Fibroblast of skin of right biceps (primary cell): ENCODE measurements around the gene CD9.
"Not testable (repeated sequence)": the region's sequence is repeated elsewhere in the genome, so short reads cannot be mapped to it uniquely, and the experiment has no call there.

ENCODE experiments used
- DNase-seq: peaks from one replicate; pipeline ENCODE4 v3.0.0-alpha.2; 2013

The CD9 gene

DNA sequence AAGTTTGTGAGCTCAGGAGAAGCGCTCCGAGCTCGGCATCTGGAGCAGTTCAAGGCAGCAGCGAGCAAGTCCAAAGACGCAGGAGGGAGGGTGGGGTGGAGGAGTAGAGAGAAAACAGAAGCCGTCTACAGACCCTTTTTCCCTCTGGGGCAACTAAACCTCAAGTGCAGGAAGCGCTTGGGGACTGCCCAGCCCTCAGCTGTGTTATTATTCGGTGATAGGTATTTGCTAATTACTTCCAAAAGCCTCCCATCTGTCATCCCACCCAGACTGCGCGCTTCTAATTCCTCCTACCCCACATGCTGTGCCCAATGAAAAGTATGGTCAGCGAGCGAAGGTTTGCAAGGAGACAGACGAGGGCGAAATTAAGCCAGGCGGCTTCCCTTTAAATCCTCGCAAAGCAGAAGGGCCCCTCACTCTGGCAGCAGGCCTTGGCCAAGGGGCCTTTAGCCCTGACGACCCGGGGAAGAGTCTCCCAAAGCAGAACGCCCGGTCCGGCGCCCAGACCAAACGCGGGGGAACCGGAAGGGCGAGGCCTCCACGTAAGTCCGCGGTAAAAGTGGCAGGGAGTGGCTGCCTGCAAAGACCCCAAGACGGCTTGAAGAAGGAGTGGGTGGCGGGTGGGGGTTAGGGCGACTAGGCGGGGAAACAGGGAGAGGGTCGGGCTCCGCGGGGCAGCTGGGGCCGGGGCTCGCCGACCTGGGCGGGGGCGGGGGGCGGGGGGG, 507 bp upstream of the CD9 start:
- DNase-seq = peak; percentile 32

DNA sequence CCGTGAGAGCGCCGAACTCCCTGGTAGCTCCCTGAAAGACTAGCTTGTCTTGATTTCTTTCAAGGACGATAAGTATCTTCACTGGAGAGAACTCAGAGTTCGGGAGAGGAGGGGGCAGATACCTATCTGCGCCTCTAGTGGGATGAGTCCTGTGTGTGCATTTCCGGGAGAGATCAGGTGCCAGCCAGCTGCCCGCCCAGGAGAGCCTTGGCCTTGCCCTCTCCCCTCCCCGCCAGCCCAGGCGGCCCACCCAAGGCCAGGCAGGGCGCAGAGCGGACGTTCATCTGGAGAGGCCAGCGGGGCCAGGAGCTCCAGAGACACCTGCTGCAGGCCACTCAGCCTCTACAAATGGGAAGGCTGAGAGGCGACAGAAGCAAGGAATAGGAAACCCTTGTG, 1.0 kb downstream of the CD9 start:
- no peak for DNase-seq

DNA sequence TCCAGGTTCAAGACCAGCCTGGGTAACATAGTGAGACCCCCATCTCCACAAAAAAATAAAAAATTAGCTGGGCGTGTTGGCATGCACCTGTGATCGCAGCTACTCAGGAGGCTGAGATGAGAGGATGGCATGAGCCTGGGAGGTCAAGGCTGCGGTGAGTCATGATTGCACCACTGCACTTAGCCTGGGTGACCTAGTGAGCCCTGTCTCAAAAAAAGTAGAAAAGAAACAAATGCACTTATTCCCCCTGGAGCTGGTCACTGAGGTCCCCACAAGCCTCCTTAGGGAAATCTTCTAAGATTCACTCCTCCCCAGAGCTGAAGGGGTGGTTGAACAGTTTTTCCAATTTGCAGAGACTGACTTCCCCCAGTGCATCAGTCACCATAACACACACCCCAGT, 1.6 kb downstream of the CD9 start:
- DNase-seq = no peak

DNA sequence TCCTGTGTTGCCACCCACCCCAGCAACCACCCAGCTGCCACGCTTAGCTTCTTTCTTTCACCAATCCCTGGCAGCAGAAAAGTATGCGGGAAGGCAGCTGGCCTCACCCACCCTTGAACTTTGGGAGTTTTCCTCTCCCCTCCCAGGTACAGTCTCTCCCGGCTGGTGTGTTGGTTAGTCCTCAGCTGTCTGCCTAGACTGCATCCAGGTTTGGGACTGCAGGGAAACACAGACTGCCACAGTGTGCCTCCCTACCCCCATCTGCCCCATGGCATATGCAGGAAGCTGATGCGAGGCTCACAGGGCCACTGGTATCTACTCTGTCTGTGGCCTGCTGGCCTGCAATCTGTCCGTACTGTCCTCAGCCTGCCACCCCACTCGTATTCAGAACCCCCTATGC, 2.1 kb downstream of the CD9 start:
- DNase-seq = no peak

GRCh38 chr12:6202846-6203245, 2.6 kb downstream of the CD9 start:
- DNase-seq = no peak

DNA sequence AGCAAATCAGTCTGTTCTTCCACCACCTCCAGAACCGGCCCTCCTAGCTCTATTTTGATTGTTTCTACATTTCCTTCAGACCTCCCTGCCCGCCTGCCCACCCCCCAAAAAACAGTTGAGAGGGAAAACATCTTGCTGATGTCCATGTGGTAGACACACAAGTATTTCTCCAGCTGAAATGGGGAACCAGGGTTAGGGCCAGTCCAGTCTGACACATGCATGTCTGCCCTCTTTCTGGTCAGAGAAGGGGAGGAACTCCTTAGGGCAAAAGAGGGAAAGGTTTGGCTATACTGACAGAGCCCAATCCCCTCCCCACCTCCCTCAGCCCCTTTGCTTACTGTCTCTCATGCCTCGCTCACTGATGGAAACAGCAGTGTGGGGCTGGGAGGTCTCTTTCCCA, 3.4 kb downstream of the CD9 start:
- no peak for DNase-seq

GRCh38 chr12:6204533-6205143, 4.4 kb downstream of the CD9 start:
- no peak for DNase-seq

GRCh38 chr12:6205144-6205539, 4.9 kb downstream of the CD9 start:
- peak; percentile 34 for DNase-seq

DNA sequence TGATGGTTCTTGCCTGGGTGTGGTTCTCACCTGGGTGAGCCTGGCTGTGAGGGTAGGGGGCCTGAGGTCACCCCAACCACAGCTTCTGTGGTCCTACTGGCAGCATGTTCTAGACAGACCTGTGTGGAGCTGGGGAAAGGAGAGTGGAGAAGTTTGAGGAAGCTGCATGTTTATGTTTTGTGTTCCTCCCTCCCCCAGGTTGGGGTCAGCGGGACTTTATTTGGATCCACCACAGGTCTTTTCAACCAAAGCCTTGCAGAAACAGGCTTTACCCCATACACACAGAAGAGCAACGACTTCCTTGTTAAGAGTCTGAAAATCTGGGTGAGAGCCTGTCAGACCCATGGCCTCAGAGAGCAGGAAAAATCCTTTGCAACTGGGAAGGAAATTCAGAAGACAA, 5.6 kb downstream of the CD9 start:
- DNase-seq = no peak

- DNase-seq = no peak
These were observed 6.1 kb downstream of the CD9 start for GRCh38 chr12:6206327-6206726.

GRCh38 chr12:6207259-6207925, 7.2 kb downstream of the CD9 start:
- no peak for DNase-seq

- DNase-seq = no peak
These were observed 7.9 kb downstream of the CD9 start for GRCh38 chr12:6208130-6208529.

DNA sequence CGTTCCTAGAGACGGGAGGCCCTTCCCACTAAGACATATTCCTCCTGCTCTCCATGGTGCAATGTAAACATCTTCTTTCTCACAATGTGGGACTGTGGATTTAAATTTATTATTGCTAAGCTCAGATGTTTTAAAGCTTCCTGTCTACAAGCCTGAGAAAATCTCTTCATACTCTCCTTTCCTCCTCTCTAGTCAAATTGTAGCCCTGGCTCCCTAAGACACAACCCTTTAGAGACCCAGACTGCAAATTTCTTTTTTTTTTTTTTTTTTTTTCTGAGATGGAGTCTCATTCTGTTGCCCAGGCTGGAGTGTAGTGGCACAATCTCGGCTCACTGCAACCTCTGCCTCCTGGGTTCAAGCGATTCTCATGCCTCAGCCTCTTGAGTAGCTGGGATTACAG, 9.2 kb downstream of the CD9 start:
- DNase-seq = not testable (repeated sequence)

GRCh38 chr12:6211421-6211869, 11.2 kb downstream of the CD9 start:
- DNase-seq = peak; percentile 92

GRCh38 chr12:6212086-6212485, 11.9 kb downstream of the CD9 start:
- DNase-seq = no peak

DNA sequence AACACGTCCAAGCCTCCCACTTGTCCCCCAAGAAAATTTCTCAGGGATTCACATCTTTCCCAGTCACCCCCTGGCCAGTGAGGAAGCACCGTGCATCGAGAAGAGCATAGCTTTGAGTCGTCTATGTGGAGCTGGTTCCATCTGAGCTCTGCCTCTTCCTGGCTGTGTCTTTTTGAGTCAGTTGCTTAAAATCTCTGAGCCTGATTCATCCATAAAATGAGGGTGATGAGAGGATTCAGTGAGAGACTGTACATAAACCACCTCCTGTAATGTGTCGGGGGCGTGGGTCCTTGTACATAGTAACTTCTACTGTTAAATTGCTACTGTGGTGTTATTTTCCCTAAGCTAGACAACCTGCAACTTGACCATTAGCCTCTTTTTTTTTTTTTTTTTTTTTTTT, 13.8 kb downstream of the CD9 start:
- DNase-seq = no peak

DNA sequence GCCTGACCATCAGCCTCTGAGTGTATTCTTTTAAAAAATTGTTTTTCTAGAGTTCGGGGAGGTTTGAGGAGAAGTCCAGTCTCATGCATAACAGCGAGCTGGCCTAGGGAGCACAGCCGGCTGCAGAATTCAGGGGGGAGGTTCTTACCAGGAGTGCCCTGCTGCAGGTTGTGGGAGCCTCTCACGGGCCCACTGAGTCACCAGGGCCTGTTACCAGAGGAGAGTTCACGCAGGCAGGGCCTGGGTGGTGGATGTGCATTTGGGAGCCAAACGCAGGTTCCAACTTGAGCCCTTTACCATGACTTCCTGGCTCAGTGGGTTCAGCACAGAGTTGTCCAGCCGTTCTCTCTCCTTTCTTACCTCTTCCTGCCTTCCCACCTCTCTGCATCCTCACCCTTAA, 14.4 kb downstream of the CD9 start:
- DNase-seq = no peak

- DNase-seq = no peak
These were observed 15.1 kb downstream of the CD9 start for GRCh38 chr12:6215120-6215807.

GRCh38 chr12:6215932-6216494, 15.8 kb downstream of the CD9 start:
- DNase-seq = peak; percentile 73

DNA sequence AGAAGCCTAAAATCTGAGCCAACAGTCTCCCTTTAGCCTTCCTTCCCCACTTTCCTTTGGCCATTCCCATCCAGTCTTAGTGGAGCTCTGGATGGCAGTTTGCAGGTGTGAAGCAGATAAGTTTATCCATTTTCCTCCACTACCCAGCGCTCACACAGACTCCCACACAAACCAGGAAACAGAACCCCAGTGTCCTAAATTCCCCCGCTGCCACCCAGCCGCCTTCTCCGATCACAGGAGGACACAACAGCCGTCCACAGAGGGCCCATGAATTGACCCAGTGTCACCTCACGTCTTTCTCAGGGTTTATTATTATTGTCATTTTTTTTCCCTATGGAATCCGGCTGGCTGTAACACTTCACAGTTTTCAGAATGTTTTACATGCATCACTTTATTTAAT, 16.4 kb downstream of the CD9 start:
- no peak for DNase-seq

DNA sequence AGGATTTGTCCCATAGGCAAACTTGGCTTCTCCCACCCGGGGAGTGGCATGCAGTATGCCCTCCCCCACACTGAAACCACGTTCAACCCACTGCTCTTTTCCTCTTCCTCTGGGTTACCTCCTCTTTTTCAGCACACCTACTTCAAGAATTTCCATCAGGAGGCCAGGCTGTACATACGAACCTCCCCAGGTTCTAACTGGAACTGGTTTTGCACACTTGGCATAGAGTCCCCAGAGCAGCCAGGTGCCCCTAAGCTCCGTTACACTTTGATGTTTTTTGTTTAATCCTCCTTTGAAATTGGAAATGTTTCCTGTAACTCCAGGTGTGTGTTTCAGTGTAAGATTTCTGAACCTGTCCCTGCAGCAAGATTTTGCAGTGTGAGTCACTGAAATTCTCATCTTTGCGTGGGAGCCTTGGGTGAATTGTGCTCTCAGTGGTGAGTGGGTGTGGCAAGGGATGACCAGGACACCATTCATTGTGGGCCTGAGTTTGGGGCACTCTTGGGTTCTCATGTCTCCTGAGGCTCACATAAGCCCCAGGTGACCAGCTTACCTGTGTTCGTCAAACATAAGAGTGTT, 18.2 kb downstream of the CD9 start:
- DNase-seq = no peak

- no peak for DNase-seq
These were observed 19.8 kb downstream of the CD9 start for GRCh38 chr12:6219980-6220379.

DNA sequence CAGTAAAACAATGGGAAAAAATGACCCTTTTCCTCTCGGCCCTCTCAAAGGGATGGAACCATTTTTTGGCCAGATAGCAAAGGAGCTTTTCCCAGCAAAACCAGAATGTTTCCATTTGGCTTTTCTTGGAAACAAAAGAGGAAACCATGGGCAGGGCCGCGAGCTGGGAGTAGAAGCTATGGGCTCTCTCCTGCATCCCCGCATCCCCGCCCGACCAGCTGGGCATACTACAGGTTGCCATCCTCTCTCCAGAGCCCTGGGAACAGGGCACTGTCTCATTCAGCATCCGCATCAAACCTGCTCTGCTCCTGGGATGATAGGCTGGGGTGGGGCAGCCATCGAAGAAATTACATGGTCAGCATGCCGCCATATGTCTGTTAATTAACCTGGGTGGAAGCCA, 20.9 kb downstream of the CD9 start:
- DNase-seq = no peak
